K562 (cell line): ENCODE results near the gene NF1. TPM values are rescaled to one million over a fixed set of nuclear protein-coding genes. Genes with fewer than 3 reads are reported as not detected.
A peak's percentile ranks its signal among the peaks of the same experiment; 100 is the strongest.

Experiments used
- BDP1 ChIP-seq: IDR thresholded peaks from 3 replicates; pipeline ENCODE4 v1.6.1; 2011; ENCODE audit not compliant: insufficient read length, insufficient read depth
- BHLHE40 ChIP-seq: IDR thresholded peaks from 2 replicates; pipeline ENCODE4 v1.6.1; 2011; ENCODE audit warnings: low read length, improper control_type of control experiment
- CEBPG ChIP-seq, 3 experiments: fragments of 200-800 bp in 1 of 3; sonication (Bioruptor generic) in 1 of 3; sonication (generic) in 1 of 3; formaldehyde crosslinking in 1 of 3; IDR thresholded peaks in 2 of 3; conservative IDR thresholded peaks in 1 of 3; 2 replicates each; pipeline versions ENCODE4 v1.6.1 to v1.8.0; 2016 to 2022; ENCODE audit warnings: missing compliant biosample characterization in 2 of 3, missing genetic modification characterization in 2 of 3, mild to moderate bottlenecking in 1 of 3, missing genetic modification reagents in 1 of 3
- CHD4 ChIP-seq: fragments of 200-600 bp; sonication (generic); IDR thresholded peaks from 3 replicates; pipeline ENCODE4 v1.6.1; 2012; ENCODE audit warnings: low read depth, mild to moderate bottlenecking, mixed read lengths, low read length, inconsistent platforms; ENCODE audit not compliant: insufficient read depth, insufficient replicate concordance, poor library complexity, severe bottlenecking
- FOSL1 ChIP-seq: fragments of 200-800 bp; sonication (Bioruptor generic); conservative IDR thresholded peaks from 2 replicates; pipeline ENCODE4 v1.6.1; 2016; ENCODE audit warnings: missing genetic modification characterization, missing compliant biosample characterization
- HMGN3 ChIP-seq: IDR thresholded peaks from 2 replicates; pipeline ENCODE4 v1.6.1; 2011; ENCODE audit warnings: borderline replicate concordance, low read depth, mild to moderate bottlenecking, mixed read lengths, low read length; ENCODE audit not compliant: insufficient read length; ENCODE audit errors: extremely low read depth
- HNRNPH1 ChIP-seq: fragments of 200-400 bp; formaldehyde crosslinking; optimal IDR thresholded peaks from 2 replicates; pipeline ENCODE3; 2017; ENCODE audit warnings: low read depth, mild to moderate bottlenecking, low read length, moderate library complexity
- PML ChIP-seq: IDR thresholded peaks from 2 replicates; pipeline ENCODE4 v1.6.1; 2012; ENCODE audit warnings: low read length, inconsistent platforms
- POLR2A ChIP-seq: fragments of 450-650 bp; conservative IDR thresholded peaks from 2 replicates; pipeline ENCODE4 v1.6.1; 2016
- POLR2G ChIP-seq: fragments of 200-400 bp; formaldehyde crosslinking; IDR thresholded peaks from 2 replicates; pipeline ENCODE4 v1.6.1; 2017; ENCODE audit warnings: low read depth, mild to moderate bottlenecking, antibody characterized with exemption, low read length, moderate library complexity
- RBM25 ChIP-seq: fragments of 200-400 bp; formaldehyde crosslinking; IDR thresholded peaks from 2 replicates; pipeline ENCODE4 v1.6.1; 2018; ENCODE audit warnings: low read length, low read depth, moderate library complexity; ENCODE audit not compliant: severe bottlenecking
- SIN3A ChIP-seq, 2 experiments: fragments of 150-350 bp in 1 of 2; IDR thresholded peaks; 2 replicates each; pipeline ENCODE4 v1.6.1; 2011 to 2016; ENCODE audit warnings: borderline replicate concordance in 2 of 2, low read depth in 2 of 2, low read length in 2 of 2, mild to moderate bottlenecking in 2 of 2, moderate library complexity in 2 of 2; ENCODE audit not compliant: control insufficient read depth in 1 of 2
- SMAD2 ChIP-seq: fragments of 150-350 bp; IDR thresholded peaks from 2 replicates; pipeline ENCODE4 v1.6.1; 2014; ENCODE audit warnings: low read depth, mild to moderate bottlenecking, low read length
- SMARCC2 ChIP-seq: fragments of 450-650 bp; IDR thresholded peaks from 2 replicates; pipeline ENCODE4 v1.6.1; 2017; ENCODE audit warnings: antibody characterized with exemption, moderate library complexity, mild to moderate bottlenecking, low read depth
- TCF3 ChIP-seq: sonication (generic); formaldehyde crosslinking; IDR thresholded peaks from 2 replicates; pipeline ENCODE4 v1.4.0; 2020; ENCODE audit warnings: mild to moderate bottlenecking, missing genetic modification reagents
- TOE1 ChIP-seq, 2 experiments: fragments of 450-650 bp in 1 of 2; sonication (generic) in 1 of 2; formaldehyde crosslinking in 1 of 2; IDR thresholded peaks; 2 replicates each; pipeline versions ENCODE4 v1.7.1 to v1.8.0; 2016 to 2022; ENCODE audit warnings: borderline replicate concordance in 2 of 2, mild to moderate bottlenecking in 2 of 2, antibody characterized with exemption in 1 of 2, inconsistent platforms in 1 of 2, low read depth in 1 of 2, missing genetic modification reagents in 1 of 2, moderate library complexity in 1 of 2
- ZNF174 ChIP-seq: fragments of 250-450 bp; sonication (Bioruptor Pico); IDR thresholded peaks from 2 replicates; pipeline ENCODE4 v1.4.0; 2020; ENCODE audit warnings: mild to moderate bottlenecking
- ZNF3 ChIP-seq: fragments of 250-450 bp; sonication (Bioruptor Pico); IDR thresholded peaks from 2 replicates; pipeline ENCODE4 v1.5.0; 2021; ENCODE audit warnings: mild to moderate bottlenecking, moderate library complexity
- ZNF766 ChIP-seq: fragments of 200-800 bp; sonication (Bioruptor generic); conservative IDR thresholded peaks from 2 replicates; pipeline ENCODE4 v1.6.1; 2016; ENCODE audit warnings: missing genetic modification characterization, missing compliant biosample characterization
- ZSCAN32 ChIP-seq: fragments of 450-650 bp; formaldehyde crosslinking; IDR thresholded peaks from 2 replicates; pipeline ENCODE4 v1.4.0; 2020; ENCODE audit warnings: mild to moderate bottlenecking, moderate library complexity
- polyA plus RNA-seq, 8 experiments: library from polyadenylated mRNA; depleted of rRNA in 4 of 8; stranded (reverse) in 5 of 8; unstranded in 3 of 8; fragments of >200 nt; fragmentation: Nextera tagmentation in 2 of 8; fragmentation: Illumina TruSeq in 1 of 8; extraction: Ambion mirVana in 2 of 8; extraction: Trizol in 1 of 8; gene quantifications; 2 replicates each; pipeline versions ENCODE4 v1.2.1 to v1.2.3, GENCODE V29; 2011 to 2014; ENCODE audit warnings: inconsistent platforms in 1 of 8, missing spikeins in 1 of 8
- total RNA-seq, 7 experiments: library from RNA; depleted of rRNA in 6 of 7; stranded (reverse); fragments of >200 nt in 6 of 7; fragmentation: Illumina TruSeq in 2 of 7; extraction: Trizol in 2 of 7; gene quantifications; 2 replicates each; pipeline versions ENCODE4 v1.2.1 to v1.2.3, GENCODE V29; 2011 to 2021; ENCODE audit warnings: low replicate concordance in 1 of 7
- TF ChIP-seq, protein P1 (sequence below): fragments of 450-650 bp; IDR thresholded peaks from 2 replicates; pipeline ENCODE4 v1.6.1; 2016; ENCODE audit warnings: missing biosample characterization, missing genetic modification characterization
- TF ChIP-seq, protein P2 (sequence below): fragments of 250-450 bp; sonication (Bioruptor Pico); IDR thresholded peaks from 2 replicates; pipeline ENCODE4 v1.8.0; 2021; ENCODE audit warnings: borderline replicate concordance, mild to moderate bottlenecking, moderate library complexity; ENCODE audit not compliant: poor library complexity, severe bottlenecking
- TF ChIP-seq, protein P3 (sequence below): fragments of 250-450 bp; sonication (Bioruptor Pico); IDR thresholded peaks from 2 replicates; pipeline ENCODE4 v1.6.1; 2021; ENCODE audit warnings: mild to moderate bottlenecking
- TF ChIP-seq, protein P4 (sequence below): sonication (generic); formaldehyde crosslinking; IDR thresholded peaks from 2 replicates; pipeline ENCODE4 v1.8.1; 2022; ENCODE audit warnings: missing genetic modification reagents

NF1 gene
- total and polyA plus RNA-seq, 9 of the 15 experiments (the other 6 are each of a cell fraction or from before 2014, with no cell fraction given): 3.4 to 41.9 (median 24.3) TPM

DNA sequence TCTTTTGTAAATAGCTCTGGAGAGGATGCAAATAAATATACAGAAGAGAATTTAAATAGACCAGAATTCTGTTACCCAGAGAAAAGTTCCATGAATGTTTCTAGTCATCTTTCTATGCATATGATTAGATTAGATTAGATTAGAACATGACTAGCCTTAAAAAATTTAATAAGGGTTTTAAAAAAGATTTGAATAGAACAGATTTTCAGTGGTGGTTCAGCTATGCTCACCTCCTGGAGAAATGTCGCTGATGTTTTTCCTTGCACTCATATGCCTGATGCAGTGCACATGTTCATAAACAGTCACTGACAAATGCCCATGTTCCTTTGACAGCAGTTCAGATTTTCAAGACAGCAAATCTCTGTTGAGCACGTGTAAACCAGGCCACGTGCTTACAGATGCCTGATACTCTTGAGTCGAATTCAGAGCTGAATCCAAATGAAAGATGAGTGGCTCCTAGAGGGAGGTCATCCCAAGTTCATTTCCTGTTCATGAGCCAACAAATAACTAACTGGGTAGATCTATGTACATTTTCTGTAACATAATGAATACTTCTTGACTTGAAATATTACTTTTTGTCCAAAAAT, 276.8 kb downstream of the NF1 start (continued):
- TF ChIP-seq, protein P1, sequence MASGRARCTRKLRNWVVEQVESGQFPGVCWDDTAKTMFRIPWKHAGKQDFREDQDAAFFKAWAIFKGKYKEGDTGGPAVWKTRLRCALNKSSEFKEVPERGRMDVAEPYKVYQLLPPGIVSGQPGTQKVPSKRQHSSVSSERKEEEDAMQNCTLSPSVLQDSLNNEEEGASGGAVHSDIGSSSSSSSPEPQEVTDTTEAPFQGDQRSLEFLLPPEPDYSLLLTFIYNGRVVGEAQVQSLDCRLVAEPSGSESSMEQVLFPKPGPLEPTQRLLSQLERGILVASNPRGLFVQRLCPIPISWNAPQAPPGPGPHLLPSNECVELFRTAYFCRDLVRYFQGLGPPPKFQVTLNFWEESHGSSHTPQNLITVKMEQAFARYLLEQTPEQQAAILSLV (tag): no peak
- TF ChIP-seq POLR2G (no peak), CEBPG (CRISPR knock-in tag; IDR thresholded peaks at IDR 0.05) (no peak), CEBPG (tag; conservative IDR thresholded peaks at IDR 0.05 in 1 of 2, IDR thresholded peaks at IDR 0.05 in 1 of 2) (no peak), PML (no peak), CHD4 (no peak), HMGN3 (no peak), TCF3 (no peak), ZNF174 (CRISPR knock-in tag) (no peak), TOE1 (IDR thresholded peaks at IDR 0.05; ENCODE audit: borderline replicate concordance) (no peak), TOE1 (CRISPR knock-in tag; IDR thresholded peaks at IDR 0.05; ENCODE audit: borderline replicate concordance, low read depth) (no peak), HNRNPH1 (no peak), ZNF3 (CRISPR knock-in tag) (no peak), SIN3A (IDR thresholded peaks at IDR 0.05; ENCODE audit: borderline replicate concordance in 2 of 2, control insufficient read depth in 1 of 2, low read depth in 2 of 2, low read length in 2 of 2) (peak in 1 of 2 experiments; percentile 57; a peak in 1 of 4 replicates), BDP1 (no peak), BHLHE40 (peak; percentile 62), ZSCAN32 (CRISPR knock-in tag) (no peak), SMARCC2 (no peak), SMAD2 (no peak), ZNF766 (CRISPR knock-in tag) (no peak), FOSL1 (tag) (no peak), RBM25 (no peak), POLR2A (no peak)
- TF ChIP-seq, protein P2, sequence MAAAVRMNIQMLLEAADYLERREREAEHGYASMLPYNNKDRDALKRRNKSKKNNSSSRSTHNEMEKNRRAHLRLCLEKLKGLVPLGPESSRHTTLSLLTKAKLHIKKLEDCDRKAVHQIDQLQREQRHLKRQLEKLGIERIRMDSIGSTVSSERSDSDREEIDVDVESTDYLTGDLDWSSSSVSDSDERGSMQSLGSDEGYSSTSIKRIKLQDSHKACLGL: no peak
- TF ChIP-seq, protein P3, sequence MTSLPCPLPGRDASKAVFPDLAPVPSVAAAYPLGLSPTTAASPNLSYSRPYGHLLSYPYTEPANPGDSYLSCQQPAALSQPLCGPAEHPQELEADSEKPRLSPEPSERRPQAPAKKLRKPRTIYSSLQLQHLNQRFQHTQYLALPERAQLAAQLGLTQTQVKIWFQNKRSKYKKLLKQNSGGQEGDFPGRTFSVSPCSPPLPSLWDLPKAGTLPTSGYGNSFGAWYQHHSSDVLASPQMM (CRISPR knock-in tag): no peak
- TF ChIP-seq, protein P4, sequence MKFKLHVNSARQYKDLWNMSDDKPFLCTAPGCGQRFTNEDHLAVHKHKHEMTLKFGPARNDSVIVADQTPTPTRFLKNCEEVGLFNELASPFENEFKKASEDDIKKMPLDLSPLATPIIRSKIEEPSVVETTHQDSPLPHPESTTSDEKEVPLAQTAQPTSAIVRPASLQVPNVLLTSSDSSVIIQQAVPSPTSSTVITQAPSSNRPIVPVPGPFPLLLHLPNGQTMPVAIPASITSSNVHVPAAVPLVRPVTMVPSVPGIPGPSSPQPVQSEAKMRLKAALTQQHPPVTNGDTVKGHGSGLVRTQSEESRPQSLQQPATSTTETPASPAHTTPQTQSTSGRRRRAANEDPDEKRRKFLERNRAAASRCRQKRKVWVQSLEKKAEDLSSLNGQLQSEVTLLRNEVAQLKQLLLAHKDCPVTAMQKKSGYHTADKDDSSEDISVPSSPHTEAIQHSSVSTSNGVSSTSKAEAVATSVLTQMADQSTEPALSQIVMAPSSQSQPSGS (CRISPR knock-in tag): no peak
